Panc1 (cell line): ENCODE data around the gene EGFLAM. TPM values are rescaled to one million over a fixed set of nuclear protein-coding genes. Genes with fewer than 3 reads are reported as not detected.

ENCODE experiments used
- ATAC-seq: fragments of 200-7000 bp; cut with Tn5 transposase; 2 replicates; pipeline ENCODE4 v1.9.1; 2020; ENCODE audit warnings: mild to moderate bottlenecking, moderate library complexity
- BruUV-seq: library from RNA; stranded (reverse); fragments of 400-500 nt; replicated peaks from 2 replicates; lab custom pipeline; 2021; lab: Mats Ljungman, UMichigan
- CTCF ChIA-PET: fragments of 300-600 bp; sonication (Branson Sonifier 250); formaldehyde crosslinking; loops from one replicate; lab custom pipeline; 2022; ENCODE audit warnings: antibody characterized with exemption; lab: Charles Lee
- POLR2A ChIA-PET: fragments of 300-600 bp; sonication (Branson Sonifier 250); formaldehyde crosslinking; loops from one replicate; lab custom pipeline; 2022; ENCODE audit warnings: antibody characterized with exemption; lab: Charles Lee
- DNase-seq: peaks from one replicate; pipeline ENCODE4 v3.0.0-alpha.2; 2010; ENCODE audit warnings: low read depth, low spot score
- H3K27ac ChIP-seq: 2 replicates; pipeline ENCODE4 v1.5.1; 2011; ENCODE audit warnings: mild to moderate bottlenecking, low read length, inconsistent platforms
- H3K27me3 ChIP-seq: fragments of 200-500 bp; sonication (Bioruptor generic); 2 replicates; pipeline ENCODE4 v1.6.0; 2014; ENCODE audit warnings: low read length, inconsistent platforms; ENCODE audit not compliant: control insufficient read depth, insufficient read depth
- H3K36me3 ChIP-seq: fragments of 200-500 bp; sonication (Bioruptor generic); 2 replicates; pipeline ENCODE4 v1.5.1; 2014; ENCODE audit warnings: inconsistent platforms, mild to moderate bottlenecking, low read length, moderate library complexity; ENCODE audit not compliant: control insufficient read depth, insufficient read depth
- H3K4me1 ChIP-seq: 2 replicates; pipeline ENCODE4 v1.5.1; 2011; ENCODE audit warnings: inconsistent platforms, mild to moderate bottlenecking, low read length, moderate library complexity; ENCODE audit not compliant: control insufficient read depth, insufficient read depth
- H3K4me3 ChIP-seq, 2 experiments: 2 replicates each; pipeline ENCODE4 v1.5.1; 2011 to 2012; ENCODE audit warnings: low read depth in 2 of 2, low read length in 2 of 2, mild to moderate bottlenecking in 2 of 2, inconsistent platforms in 1 of 2, moderate library complexity in 1 of 2
- H3K9me3 ChIP-seq: fragments of 200-500 bp; sonication (Bioruptor generic); 2 replicates; pipeline ENCODE4 v1.5.1; 2014; ENCODE audit warnings: low read depth, mild to moderate bottlenecking, inconsistent platforms, low read length, moderate library complexity; ENCODE audit not compliant: control insufficient read depth, insufficient read depth
- POLR2AphosphoS5 ChIP-seq: IDR thresholded peaks from 2 replicates; pipeline ENCODE4 v1.6.1; 2012; ENCODE audit warnings: mild to moderate bottlenecking, low read depth, low read length, moderate library complexity
- SIN3A ChIP-seq: IDR thresholded peaks from 2 replicates; pipeline ENCODE4 v1.6.1; 2012; ENCODE audit warnings: low read depth, mild to moderate bottlenecking, low read length, moderate library complexity, borderline replicate concordance; ENCODE audit not compliant: insufficient read depth
- TCF7L2 ChIP-seq: IDR thresholded peaks from 2 replicates; pipeline ENCODE4 v1.6.1; 2011; ENCODE audit warnings: mild to moderate bottlenecking, low read depth, low read length, inconsistent platforms
- in situ Hi-C: cut with HindIII; loops from 2 replicates; pipeline ENCODE4 v1.10.0; 2016; ENCODE audit warnings: low sequenced_read_pairs, low pct_unique_long_range_greater_than_20kb
- intact Hi-C: fragments of 100-400 bp; cut with micrococcal nuclease; formaldehyde crosslinking; loops from one replicate; pipeline ENCODE4 v1.10.0; 2022; ENCODE audit not compliant: unreplicated experiment
- total RNA-seq: library from RNA; stranded (reverse); gene quantifications from one replicate; pipeline ENCODE4 v1.2.1, GENCODE V29; 2021; ENCODE audit not compliant: unreplicated experiment
- TF ChIP-seq, protein P1 (sequence below): fragments of 450-650 bp; IDR thresholded peaks from 2 replicates; pipeline ENCODE4 v1.5.1; 2017; ENCODE audit warnings: mild to moderate bottlenecking
- TF ChIP-seq, protein P2 (sequence below), 2 experiments: IDR thresholded peaks; 2 replicates each; pipeline ENCODE4 v1.6.1; 2011 to 2012; ENCODE audit warnings: low read depth in 2 of 2, control low read depth in 1 of 2, low read length in 1 of 2, mild to moderate bottlenecking in 1 of 2, moderate library complexity in 1 of 2; ENCODE audit not compliant: insufficient read depth in 1 of 2

The EGFLAM gene
- total RNA-seq, 1 experiment from 2014 or later: 14.8 TPM

DNA sequence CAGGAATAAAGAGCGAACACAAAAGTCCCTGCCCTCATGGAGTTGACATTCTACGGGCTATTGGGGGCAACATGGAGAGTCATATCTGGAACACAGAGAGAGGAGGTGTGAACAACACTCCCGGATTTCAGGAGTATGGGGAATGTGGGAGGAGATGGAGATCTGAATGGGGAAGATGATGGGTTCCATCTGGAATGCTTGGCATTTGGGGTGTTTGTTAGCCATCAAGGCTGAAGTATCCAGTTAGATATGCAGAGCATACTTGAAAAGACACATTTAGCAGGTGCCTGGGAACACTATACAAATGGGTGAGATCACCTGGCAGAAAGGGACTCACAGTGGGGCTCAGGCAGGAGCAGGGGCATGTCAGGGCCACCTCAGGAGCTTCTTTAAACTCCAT lies 61.1 kb downstream of the EGFLAM start:
- DNase-seq (no peak), ATAC-seq (no peak)
- Histone ChIP-seq H3K27me3 (no peaks in the 10 kb centered on the region; the same call in 1 of the 2 replicates), H3K36me3 (no peaks in the 10 kb centered on the region), H3K4me3 (no peak overlapping the region), H3K9me3 (no peaks in the 10 kb centered on the region), H3K4me1 (no peaks in the 10 kb centered on the region), H3K27ac (no peak overlapping the region)
- ChIA-PET POLR2A (no interaction called here), CTCF (no interaction called here)
- intact Hi-C loops (no loop called here), in situ Hi-C loops (no loop called here)
- no TSS peak for BruUV-seq
- TF ChIP-seq, protein P1, sequence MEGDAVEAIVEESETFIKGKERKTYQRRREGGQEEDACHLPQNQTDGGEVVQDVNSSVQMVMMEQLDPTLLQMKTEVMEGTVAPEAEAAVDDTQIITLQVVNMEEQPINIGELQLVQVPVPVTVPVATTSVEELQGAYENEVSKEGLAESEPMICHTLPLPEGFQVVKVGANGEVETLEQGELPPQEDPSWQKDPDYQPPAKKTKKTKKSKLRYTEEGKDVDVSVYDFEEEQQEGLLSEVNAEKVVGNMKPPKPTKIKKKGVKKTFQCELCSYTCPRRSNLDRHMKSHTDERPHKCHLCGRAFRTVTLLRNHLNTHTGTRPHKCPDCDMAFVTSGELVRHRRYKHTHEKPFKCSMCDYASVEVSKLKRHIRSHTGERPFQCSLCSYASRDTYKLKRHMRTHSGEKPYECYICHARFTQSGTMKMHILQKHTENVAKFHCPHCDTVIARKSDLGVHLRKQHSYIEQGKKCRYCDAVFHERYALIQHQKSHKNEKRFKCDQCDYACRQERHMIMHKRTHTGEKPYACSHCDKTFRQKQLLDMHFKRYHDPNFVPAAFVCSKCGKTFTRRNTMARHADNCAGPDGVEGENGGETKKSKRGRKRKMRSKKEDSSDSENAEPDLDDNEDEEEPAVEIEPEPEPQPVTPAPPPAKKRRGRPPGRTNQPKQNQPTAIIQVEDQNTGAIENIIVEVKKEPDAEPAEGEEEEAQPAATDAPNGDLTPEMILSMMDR: no peak
- TF ChIP-seq POLR2AphosphoS5: no peak
- TF ChIP-seq TCF7L2: no peak
- no peak for TF ChIP-seq SIN3A
- TF ChIP-seq, protein P2, sequence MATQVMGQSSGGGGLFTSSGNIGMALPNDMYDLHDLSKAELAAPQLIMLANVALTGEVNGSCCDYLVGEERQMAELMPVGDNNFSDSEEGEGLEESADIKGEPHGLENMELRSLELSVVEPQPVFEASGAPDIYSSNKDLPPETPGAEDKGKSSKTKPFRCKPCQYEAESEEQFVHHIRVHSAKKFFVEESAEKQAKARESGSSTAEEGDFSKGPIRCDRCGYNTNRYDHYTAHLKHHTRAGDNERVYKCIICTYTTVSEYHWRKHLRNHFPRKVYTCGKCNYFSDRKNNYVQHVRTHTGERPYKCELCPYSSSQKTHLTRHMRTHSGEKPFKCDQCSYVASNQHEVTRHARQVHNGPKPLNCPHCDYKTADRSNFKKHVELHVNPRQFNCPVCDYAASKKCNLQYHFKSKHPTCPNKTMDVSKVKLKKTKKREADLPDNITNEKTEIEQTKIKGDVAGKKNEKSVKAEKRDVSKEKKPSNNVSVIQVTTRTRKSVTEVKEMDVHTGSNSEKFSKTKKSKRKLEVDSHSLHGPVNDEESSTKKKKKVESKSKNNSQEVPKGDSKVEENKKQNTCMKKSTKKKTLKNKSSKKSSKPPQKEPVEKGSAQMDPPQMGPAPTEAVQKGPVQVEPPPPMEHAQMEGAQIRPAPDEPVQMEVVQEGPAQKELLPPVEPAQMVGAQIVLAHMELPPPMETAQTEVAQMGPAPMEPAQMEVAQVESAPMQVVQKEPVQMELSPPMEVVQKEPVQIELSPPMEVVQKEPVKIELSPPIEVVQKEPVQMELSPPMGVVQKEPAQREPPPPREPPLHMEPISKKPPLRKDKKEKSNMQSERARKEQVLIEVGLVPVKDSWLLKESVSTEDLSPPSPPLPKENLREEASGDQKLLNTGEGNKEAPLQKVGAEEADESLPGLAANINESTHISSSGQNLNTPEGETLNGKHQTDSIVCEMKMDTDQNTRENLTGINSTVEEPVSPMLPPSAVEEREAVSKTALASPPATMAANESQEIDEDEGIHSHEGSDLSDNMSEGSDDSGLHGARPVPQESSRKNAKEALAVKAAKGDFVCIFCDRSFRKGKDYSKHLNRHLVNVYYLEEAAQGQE (IDR thresholded peaks at IDR 0.05; ENCODE audit: insufficient read depth in 1 of 2, low read depth in 2 of 2, low read length in 1 of 2): no peak

DNA sequence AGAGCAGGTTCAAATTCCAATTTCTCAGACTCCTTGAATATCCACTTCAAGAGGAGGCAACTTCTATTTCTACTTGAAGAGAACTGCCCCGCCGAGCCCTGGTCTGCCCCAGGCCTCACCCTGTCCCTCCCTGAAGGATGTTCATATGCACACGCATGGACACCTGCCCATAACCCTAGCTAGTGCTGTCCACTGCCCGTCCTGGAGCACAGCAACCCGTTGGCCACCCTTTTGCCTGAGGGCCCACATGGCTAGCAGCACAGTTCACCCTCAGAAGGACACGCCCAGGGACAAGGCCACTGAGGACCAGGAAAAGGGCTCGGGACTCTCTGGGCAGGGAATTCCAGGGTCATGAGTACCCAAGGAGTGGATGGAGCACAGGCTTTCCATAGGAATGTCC lies 63.6 kb downstream of the EGFLAM start:
- Histone ChIP-seq H3K4me1 (no peaks in the 10 kb centered on the region), H3K9me3 (no peaks in the 10 kb centered on the region), H3K4me3 (no peak overlapping the region), H3K27me3 (no peaks in the 10 kb centered on the region; the same call in 1 of the 2 replicates), H3K36me3 (no peaks in the 10 kb centered on the region), H3K27ac (no peak overlapping the region)
- in situ Hi-C loops (no loop called here), intact Hi-C loops (no loop called here)
- CTCF ChIA-PET: no interaction called here
- ATAC-seq (no peak), DNase-seq (no peak)
- POLR2A ChIA-PET: no interaction called here
- no TSS peak for BruUV-seq
- TF ChIP-seq POLR2AphosphoS5 (no peak), SIN3A (no peak), TCF7L2 (no peak)
- TF ChIP-seq, protein P1: no peak
- TF ChIP-seq, protein P2 (IDR thresholded peaks at IDR 0.05; ENCODE audit: insufficient read depth in 1 of 2, low read depth in 2 of 2, low read length in 1 of 2): no peak
